Karpas-422 (cell line): ENCODE results near the gene GALNT10. TPM values are rescaled to one million over a fixed set of nuclear protein-coding genes. Genes with fewer than 3 reads are reported as not detected.

Experiments
- DNase-seq: peaks from one replicate; pipeline ENCODE4 v3.0.0-alpha.2; 2015
- H2AFZ ChIP-seq: fragments of 200-600 bp; sonication (generic); 2 replicates; pipeline ENCODE4 v1.6.1; 2014; ENCODE audit warnings: antibody characterized with exemption, low read length, mixed read lengths
- H3K27ac ChIP-seq: fragments of 200-600 bp; sonication (generic); 2 replicates; pipeline ENCODE4 v1.5.1; 2014; ENCODE audit warnings: mild to moderate bottlenecking, low read length, moderate library complexity
- H3K27me3 ChIP-seq: fragments of 200-600 bp; sonication (generic); 2 replicates; pipeline ENCODE4 v1.6.1; 2014; ENCODE audit warnings: low read length, mixed read lengths
- H3K36me3 ChIP-seq: fragments of 200-600 bp; sonication (generic); 2 replicates; pipeline ENCODE4 v1.6.1; 2014; ENCODE audit warnings: low read length, mixed read lengths; ENCODE audit not compliant: insufficient read depth
- H3K4me1 ChIP-seq: fragments of 200-600 bp; sonication (generic); 2 replicates; pipeline ENCODE4 v1.6.1; 2014; ENCODE audit warnings: mild to moderate bottlenecking, low read length, mixed read lengths
- H3K4me2 ChIP-seq: fragments of 200-600 bp; sonication (generic); 2 replicates; pipeline ENCODE4 v1.6.1; 2014; ENCODE audit warnings: low read length, low read depth, mild to moderate bottlenecking; ENCODE audit not compliant: poor library complexity, severe bottlenecking
- H3K4me3 ChIP-seq: fragments of 200-600 bp; sonication (generic); 2 replicates; pipeline ENCODE4 v1.5.1; 2014; ENCODE audit warnings: mild to moderate bottlenecking, antibody characterized with exemption, low read length, mixed read lengths
- H3K79me2 ChIP-seq: fragments of 200-600 bp; sonication (generic); 2 replicates; pipeline ENCODE4 v1.6.1; 2014; ENCODE audit warnings: mild to moderate bottlenecking, low read length, mixed read lengths
- H3K9ac ChIP-seq: fragments of 200-600 bp; sonication (generic); 2 replicates; pipeline ENCODE4 v1.6.0; 2014; ENCODE audit warnings: low read length
- H3K9me2 ChIP-seq: fragments of 200-600 bp; sonication (generic), shearing (Covaris generic); replicated peaks from 2 replicates; pipeline ENCODE4 v1.6.0; 2014; ENCODE audit warnings: mild to moderate bottlenecking, low read length, moderate library complexity; ENCODE audit not compliant: insufficient read depth
- H3K9me3 ChIP-seq: fragments of 300-700, 200-600 bp; sonication (generic); 2 replicates; pipeline ENCODE4 v1.6.1; 2014; ENCODE audit warnings: low read length, mixed read lengths
- H4K20me1 ChIP-seq: fragments of 200-600 bp; sonication (generic); 2 replicates; pipeline ENCODE4 v1.6.1; 2014; ENCODE audit warnings: mild to moderate bottlenecking, antibody characterized with exemption, low read length, low read depth; ENCODE audit not compliant: insufficient read depth
- total RNA-seq: library from RNA; depleted of rRNA; stranded (reverse); fragments of >200 nt; shearing (Covaris generic); gene quantifications from 2 replicates; pipeline ENCODE4 v1.2.3, GENCODE V29; 2014; ENCODE audit warnings: low replicate concordance

GALNT10 gene
- total RNA-seq, 1 experiment from 2014 or later: 3.6 TPM

GRCh38 chr5:154410786-154411185 lies 220.3 kb downstream of the GALNT10 start:
- Histone ChIP-seq H3K9me3 (no peaks in the 10 kb centered on the region), H3K4me2 (no peak overlapping the region), H3K36me3 (no peaks in the 10 kb centered on the region), H3K27me3 (no peaks in the 10 kb centered on the region), H3K9ac (no peak overlapping the region), H3K27ac (no peak overlapping the region), H3K4me3 (no peak overlapping the region), H3K9me2 (no peaks in the 10 kb centered on the region), H3K4me1 (no peaks in the 10 kb centered on the region), H2AFZ (no peak overlapping the region), H4K20me1 (peaks cover 1% of the 10 kb centered on the region), H3K79me2 (no peaks in the 10 kb centered on the region)
- no peak for DNase-seq

- H3K4me1 ChIP-seq: no peaks in the 10 kb centered on the region
- H4K20me1 ChIP-seq: peaks cover 4% of the 10 kb centered on the region
- no peaks in the 10 kb centered on the region for H3K79me2 ChIP-seq
- H3K9me3 ChIP-seq: no peaks in the 10 kb centered on the region
- no peak overlapping the region for H3K4me2 ChIP-seq
- no peaks in the 10 kb centered on the region for H3K9me2 ChIP-seq
- H3K4me3 ChIP-seq: no peak overlapping the region
- no peak overlapping the region for H3K27ac ChIP-seq
- no peaks in the 10 kb centered on the region for H3K36me3 ChIP-seq
- no peak for DNase-seq
- H2AFZ ChIP-seq: no peak overlapping the region
- no peaks in the 10 kb centered on the region for H3K27me3 ChIP-seq
- no peak overlapping the region for H3K9ac ChIP-seq
Observed at GRCh38 chr5:154411338-154411737, 220.8 kb downstream of the GALNT10 start.

- no peak for DNase-seq
- Histone ChIP-seq H4K20me1 (peaks cover 4% of the 10 kb centered on the region), H2AFZ (no peak overlapping the region), H3K27ac (no peak overlapping the region), H3K4me3 (no peak overlapping the region), H3K9me2 (no peaks in the 10 kb centered on the region), H3K4me2 (no peak overlapping the region), H3K9ac (no peak overlapping the region), H3K27me3 (no peaks in the 10 kb centered on the region), H3K36me3 (no peaks in the 10 kb centered on the region), H3K79me2 (no peaks in the 10 kb centered on the region), H3K9me3 (no peaks in the 10 kb centered on the region), H3K4me1 (no peaks in the 10 kb centered on the region)
Observed at GRCh38 chr5:154412316-154412715, 221.8 kb downstream of the GALNT10 start.

GRCh38 chr5:154412925-154413324 lies 222.4 kb downstream of the GALNT10 start:
- DNase-seq: no peak
- peaks cover 4% of the 10 kb centered on the region for H4K20me1 ChIP-seq
- no peaks in the 10 kb centered on the region for H3K36me3 ChIP-seq
- H2AFZ ChIP-seq: no peak overlapping the region
- H3K4me2 ChIP-seq: no peak overlapping the region
- H3K27ac ChIP-seq: no peak overlapping the region
- H3K27me3 ChIP-seq: no peaks in the 10 kb centered on the region
- H3K9me3 ChIP-seq: no peaks in the 10 kb centered on the region
- H3K9ac ChIP-seq: no peak overlapping the region
- no peaks in the 10 kb centered on the region for H3K9me2 ChIP-seq
- H3K79me2 ChIP-seq: no peaks in the 10 kb centered on the region
- no peaks in the 10 kb centered on the region for H3K4me1 ChIP-seq
- no peak overlapping the region for H3K4me3 ChIP-seq

- Histone ChIP-seq H3K79me2 (no peaks in the 10 kb centered on the region), H3K4me2 (no peak overlapping the region), H3K4me1 (no peaks in the 10 kb centered on the region), H2AFZ (no peak overlapping the region), H3K27ac (no peak overlapping the region), H3K4me3 (no peak overlapping the region), H3K9me3 (no peaks in the 10 kb centered on the region), H3K9me2 (no peaks in the 10 kb centered on the region), H3K36me3 (no peaks in the 10 kb centered on the region), H3K9ac (no peak overlapping the region), H4K20me1 (peaks cover 4% of the 10 kb centered on the region), H3K27me3 (no peaks in the 10 kb centered on the region)
- DNase-seq: no peak
Observed at GRCh38 chr5:154415114-154415513, 224.6 kb downstream of the GALNT10 start.

GRCh38 chr5:154418344-154418820 lies 227.8 kb downstream of the GALNT10 start:
- H3K4me2 ChIP-seq: no peak overlapping the region
- H3K9me3 ChIP-seq: no peaks in the 10 kb centered on the region
- no peak overlapping the region for H2AFZ ChIP-seq
- H3K36me3 ChIP-seq: no peaks in the 10 kb centered on the region
- DNase-seq: no peak
- H3K9ac ChIP-seq: no peak overlapping the region
- no peak overlapping the region for H3K4me3 ChIP-seq
- no peaks in the 10 kb centered on the region for H3K79me2 ChIP-seq
- H3K27me3 ChIP-seq: no peaks in the 10 kb centered on the region
- no peaks in the 10 kb centered on the region for H3K4me1 ChIP-seq
- H3K9me2 ChIP-seq: no peaks in the 10 kb centered on the region
- peaks cover 4% of the 10 kb centered on the region for H4K20me1 ChIP-seq
- no peak overlapping the region for H3K27ac ChIP-seq

GRCh38 chr5:154419236-154419635 lies 228.7 kb downstream of the GALNT10 start:
- no peak for DNase-seq
- Histone ChIP-seq H2AFZ (no peak overlapping the region), H3K4me2 (no peak overlapping the region), H3K27me3 (no peaks in the 10 kb centered on the region), H3K27ac (no peak overlapping the region), H3K9me3 (no peaks in the 10 kb centered on the region; the same call in 1 of the 2 replicates), H3K9ac (no peak overlapping the region), H3K4me3 (no peak overlapping the region), H4K20me1 (peaks cover 4% of the 10 kb centered on the region), H3K9me2 (no peaks in the 10 kb centered on the region), H3K79me2 (no peaks in the 10 kb centered on the region), H3K4me1 (no peaks in the 10 kb centered on the region), H3K36me3 (no peaks in the 10 kb centered on the region)

GRCh38 chr5:154421868-154422267 lies 231.3 kb downstream of the GALNT10 start:
- Histone ChIP-seq H3K27me3 (no peaks in the 10 kb centered on the region), H3K36me3 (no peaks in the 10 kb centered on the region), H3K9ac (no peak overlapping the region), H3K27ac (no peak overlapping the region), H3K4me2 (no peak overlapping the region), H3K4me1 (no peaks in the 10 kb centered on the region), H3K4me3 (no peak overlapping the region), H3K79me2 (no peaks in the 10 kb centered on the region), H3K9me2 (no peaks in the 10 kb centered on the region), H3K9me3 (no peaks in the 10 kb centered on the region; the same call in 1 of the 2 replicates), H4K20me1 (no peaks in the 10 kb centered on the region; the same call in 1 of the 2 replicates), H2AFZ (no peak overlapping the region)
- peak; percentile 67 for DNase-seq

GRCh38 chr5:154422298-154422697 lies 231.8 kb downstream of the GALNT10 start:
- H3K4me1 ChIP-seq: no peaks in the 10 kb centered on the region
- H3K27ac ChIP-seq: no peak overlapping the region
- H3K9me2 ChIP-seq: no peaks in the 10 kb centered on the region
- H3K4me3 ChIP-seq: no peak overlapping the region
- H3K9ac ChIP-seq: no peak overlapping the region
- H3K4me2 ChIP-seq: no peak overlapping the region
- H2AFZ ChIP-seq: no peak overlapping the region
- no peaks in the 10 kb centered on the region for H3K27me3 ChIP-seq
- no peaks in the 10 kb centered on the region; the same call in 1 of the 2 replicates for H4K20me1 ChIP-seq
- no peaks in the 10 kb centered on the region for H3K36me3 ChIP-seq
- H3K79me2 ChIP-seq: no peaks in the 10 kb centered on the region
- no peak for DNase-seq
- H3K9me3 ChIP-seq: no peaks in the 10 kb centered on the region; the same call in 1 of the 2 replicates
